ENCODE results near the gene TTC3. TPM values are rescaled to one million over a fixed set of nuclear protein-coding genes. Genes with fewer than 3 reads are reported as not detected.

The TTC3 gene
- total RNA-seq, 1 experiment from 2014 or later: 77.6 TPM

DNA sequence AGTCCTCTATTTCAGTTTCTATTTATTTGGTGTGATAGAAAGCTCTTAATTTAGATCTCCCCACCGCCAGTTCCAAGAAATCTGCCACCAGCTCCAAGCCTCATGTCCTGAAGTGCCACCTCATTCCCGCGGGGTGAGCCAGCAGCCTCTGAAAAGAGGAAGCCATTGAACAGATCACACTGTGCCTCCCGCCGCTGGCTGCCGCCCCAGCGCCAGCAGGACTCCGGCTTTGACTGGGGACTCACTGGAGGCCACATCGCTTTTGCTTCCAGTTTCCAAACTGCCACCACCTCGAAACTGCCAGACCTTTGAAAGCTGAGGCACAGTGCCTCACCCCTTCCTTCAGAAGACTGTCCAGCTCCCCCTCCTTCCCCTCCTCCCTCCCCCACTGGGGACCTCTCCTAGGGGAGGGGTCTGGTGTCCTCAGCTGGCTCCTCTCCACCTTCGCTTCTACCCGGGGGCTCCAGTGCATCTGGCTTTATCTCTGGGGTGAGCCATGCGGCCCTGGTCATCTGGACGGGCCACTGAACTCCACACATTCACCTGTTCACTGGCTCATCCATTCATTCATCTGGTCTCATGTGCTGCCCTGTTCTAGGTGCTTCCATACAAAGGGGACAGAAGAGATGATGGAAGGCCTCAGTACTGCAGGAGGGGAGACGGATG lies 135.1 kb downstream of the TTC3 start:
- no peaks in the 10 kb centered on the region for H3K9me2 ChIP-seq (ENCODE audit: insufficient read depth)
- no peak overlapping the region for H3K27ac ChIP-seq
- no peaks in the 10 kb centered on the region for H3K9me3 ChIP-seq (ENCODE audit: insufficient read depth, low read depth)
- no peak overlapping the region for H3K4me3 ChIP-seq
- H3F3A ChIP-seq (ENCODE audit: insufficient read depth, low read depth): no peaks in the 10 kb centered on the region
- no peak for DNase-seq
- no peak overlapping the region for H3K4me2 ChIP-seq
- BruUV-seq (replicated peaks): no TSS peak
- H3K4me1 ChIP-seq (replicated peaks; ENCODE audit: insufficient read depth): no peaks in the 10 kb centered on the region
- no peaks in the 10 kb centered on the region for H4K20me1 ChIP-seq (ENCODE audit: insufficient read depth)
- POLR2A ChIA-PET (ENCODE audit: unreplicated experiment): no interaction called here
- H3K36me3 ChIP-seq (ENCODE audit: low read depth): no peaks in the 10 kb centered on the region
- intact Hi-C loops (cut with micrococcal nuclease; ENCODE audit: unreplicated experiment): no loop called here
- CTCF ChIA-PET: no interaction called here
- no peak for TF ChIP-seq EZH2 (IDR thresholded peaks at IDR 0.05; ENCODE audit: low read depth)
- TF ChIP-seq, protein P1, sequence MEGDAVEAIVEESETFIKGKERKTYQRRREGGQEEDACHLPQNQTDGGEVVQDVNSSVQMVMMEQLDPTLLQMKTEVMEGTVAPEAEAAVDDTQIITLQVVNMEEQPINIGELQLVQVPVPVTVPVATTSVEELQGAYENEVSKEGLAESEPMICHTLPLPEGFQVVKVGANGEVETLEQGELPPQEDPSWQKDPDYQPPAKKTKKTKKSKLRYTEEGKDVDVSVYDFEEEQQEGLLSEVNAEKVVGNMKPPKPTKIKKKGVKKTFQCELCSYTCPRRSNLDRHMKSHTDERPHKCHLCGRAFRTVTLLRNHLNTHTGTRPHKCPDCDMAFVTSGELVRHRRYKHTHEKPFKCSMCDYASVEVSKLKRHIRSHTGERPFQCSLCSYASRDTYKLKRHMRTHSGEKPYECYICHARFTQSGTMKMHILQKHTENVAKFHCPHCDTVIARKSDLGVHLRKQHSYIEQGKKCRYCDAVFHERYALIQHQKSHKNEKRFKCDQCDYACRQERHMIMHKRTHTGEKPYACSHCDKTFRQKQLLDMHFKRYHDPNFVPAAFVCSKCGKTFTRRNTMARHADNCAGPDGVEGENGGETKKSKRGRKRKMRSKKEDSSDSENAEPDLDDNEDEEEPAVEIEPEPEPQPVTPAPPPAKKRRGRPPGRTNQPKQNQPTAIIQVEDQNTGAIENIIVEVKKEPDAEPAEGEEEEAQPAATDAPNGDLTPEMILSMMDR (conservative IDR thresholded peaks at IDR 0.05): no peak
- H3K79me2 ChIP-seq (ENCODE audit: low read depth): no peaks in the 10 kb centered on the region
- no peak overlapping the region for H2AFZ ChIP-seq
- no peaks in the 10 kb centered on the region for H3K27me3 ChIP-seq (ENCODE audit: insufficient read depth, low read depth)

DNA sequence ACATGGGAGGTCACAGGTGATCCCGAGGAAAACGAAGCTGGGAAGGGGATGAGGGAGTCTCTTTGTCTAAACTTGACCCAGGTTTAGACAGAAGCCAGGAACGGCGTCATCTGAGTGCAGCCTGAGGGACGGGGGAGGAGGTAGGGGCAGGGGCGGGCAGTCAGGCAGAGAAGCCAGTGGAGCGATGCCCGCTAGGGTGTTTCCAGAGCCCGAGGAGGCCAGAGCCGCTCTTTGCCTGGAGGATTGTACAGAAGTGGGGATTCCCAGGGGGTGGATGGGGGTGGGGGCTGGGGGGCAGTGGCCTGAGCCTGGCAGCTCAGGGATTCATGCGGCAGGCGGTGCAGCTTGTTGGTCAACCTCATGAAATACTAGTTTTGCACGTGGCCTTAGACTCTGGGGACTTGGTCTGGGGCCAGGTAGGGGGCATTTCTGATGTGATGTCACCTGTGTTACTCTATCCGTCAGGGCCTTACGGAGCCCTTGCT lies 135.7 kb downstream of the TTC3 start:
- Histone ChIP-seq H3K4me3 (no peak overlapping the region), H2AFZ (no peak overlapping the region), H3K9me2 (ENCODE audit: insufficient read depth) (no peaks in the 10 kb centered on the region), H3K27me3 (ENCODE audit: insufficient read depth, low read depth) (no peaks in the 10 kb centered on the region), H3K36me3 (ENCODE audit: low read depth) (no peaks in the 10 kb centered on the region), H3K79me2 (ENCODE audit: low read depth) (no peaks in the 10 kb centered on the region), H3K27ac (no peak overlapping the region), H3K9me3 (ENCODE audit: insufficient read depth, low read depth) (no peaks in the 10 kb centered on the region), H3K4me2 (no peak overlapping the region), H3F3A (ENCODE audit: insufficient read depth, low read depth) (no peaks in the 10 kb centered on the region), H3K4me1 (replicated peaks; ENCODE audit: insufficient read depth) (no peaks in the 10 kb centered on the region), H4K20me1 (ENCODE audit: insufficient read depth) (no peaks in the 10 kb centered on the region)
- DNase-seq: no peak
- intact Hi-C loops (cut with micrococcal nuclease; ENCODE audit: unreplicated experiment): no loop called here
- BruUV-seq (replicated peaks): no TSS peak
- ChIA-PET CTCF (no interaction called here), POLR2A (ENCODE audit: unreplicated experiment) (no interaction called here)
- TF ChIP-seq, protein P1 (conservative IDR thresholded peaks at IDR 0.05): no peak
- no peak for TF ChIP-seq EZH2 (IDR thresholded peaks at IDR 0.05; ENCODE audit: low read depth)

DNA sequence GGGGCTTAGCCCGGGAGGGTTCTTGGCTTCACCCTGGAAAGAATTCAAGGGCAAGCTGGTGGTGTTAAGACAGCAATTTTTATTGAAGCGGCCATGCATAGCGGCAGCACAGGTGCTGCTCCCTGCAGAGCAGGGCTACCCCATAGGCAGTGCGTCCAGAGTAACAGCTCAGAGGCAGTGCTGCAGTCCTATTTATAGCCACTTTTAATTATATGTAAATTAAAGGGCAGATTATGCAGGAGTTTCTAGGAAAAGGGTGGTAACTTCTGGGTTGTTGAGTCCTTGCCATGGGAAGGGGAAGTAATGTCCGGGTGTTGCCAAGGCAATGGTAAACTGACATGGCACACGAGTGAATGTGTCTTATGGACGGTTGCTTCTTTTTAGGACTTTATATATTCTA lies 137.1 kb downstream of the TTC3 start:
- Histone ChIP-seq H3K79me2 (ENCODE audit: low read depth) (no peaks in the 10 kb centered on the region), H3K4me2 (no peak overlapping the region), H3K9me3 (ENCODE audit: insufficient read depth, low read depth) (no peaks in the 10 kb centered on the region), H4K20me1 (ENCODE audit: insufficient read depth) (no peaks in the 10 kb centered on the region), H3K9me2 (ENCODE audit: insufficient read depth) (no peaks in the 10 kb centered on the region), H3K27ac (no peak overlapping the region), H3K4me3 (no peak overlapping the region), H3K36me3 (ENCODE audit: low read depth) (no peaks in the 10 kb centered on the region), H3K4me1 (replicated peaks; ENCODE audit: insufficient read depth) (no peaks in the 10 kb centered on the region), H3F3A (ENCODE audit: insufficient read depth, low read depth) (no peaks in the 10 kb centered on the region), H2AFZ (no peak overlapping the region), H3K27me3 (ENCODE audit: insufficient read depth, low read depth) (no peaks in the 10 kb centered on the region)
- no TSS peak for BruUV-seq (replicated peaks)
- no peak for DNase-seq
- no peak for TF ChIP-seq EZH2 (IDR thresholded peaks at IDR 0.05; ENCODE audit: low read depth)
- TF ChIP-seq, protein P1 (conservative IDR thresholded peaks at IDR 0.05): no peak
- ChIA-PET CTCF (no interaction called here), POLR2A (ENCODE audit: unreplicated experiment) (interaction anchor here (0.7 kb wide), 1 partner anchor 57 kb away, joined by 7 read pairs; the partner anchor contains the start of gene VPS26C)
- intact Hi-C loops (cut with micrococcal nuclease; ENCODE audit: unreplicated experiment): no loop called here

Data from PC-9 (cell line).